ENCODE measurements around the gene LRPPRC.

DNA sequence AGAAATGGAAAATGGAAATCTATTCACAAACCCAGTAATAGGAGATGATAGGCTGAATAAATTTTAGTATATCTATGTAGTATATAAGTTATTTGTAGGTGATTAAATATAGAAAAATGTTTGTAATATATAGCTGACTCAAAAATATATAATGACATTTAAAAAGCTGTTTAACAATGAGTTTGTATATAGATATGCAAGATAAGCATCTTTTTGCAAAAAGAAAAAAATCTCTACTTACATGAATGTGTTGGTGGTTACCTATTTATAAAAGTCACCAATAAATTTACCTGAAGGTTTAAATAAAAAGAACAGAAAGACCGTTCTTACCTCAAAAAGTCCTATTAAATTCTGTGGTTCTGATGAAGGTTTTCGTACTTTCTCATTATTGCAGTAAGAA, 71.3 kb downstream of the LRPPRC start:
- no peak for TF ChIP-seq POLR2A (IDR thresholded peaks at IDR 0.05)
- TF ChIP-seq CTCF (IDR thresholded peaks at IDR 0.05) = no peak
